ENCODE data around the gene PALM. TPM values are rescaled to one million over a fixed set of nuclear protein-coding genes. Genes with fewer than 3 reads are reported as not detected.

The PALM gene
- polyA plus RNA-seq, 6 donors from 2014 or later, result 0.35 TPM; not detected in 5

DNA sequence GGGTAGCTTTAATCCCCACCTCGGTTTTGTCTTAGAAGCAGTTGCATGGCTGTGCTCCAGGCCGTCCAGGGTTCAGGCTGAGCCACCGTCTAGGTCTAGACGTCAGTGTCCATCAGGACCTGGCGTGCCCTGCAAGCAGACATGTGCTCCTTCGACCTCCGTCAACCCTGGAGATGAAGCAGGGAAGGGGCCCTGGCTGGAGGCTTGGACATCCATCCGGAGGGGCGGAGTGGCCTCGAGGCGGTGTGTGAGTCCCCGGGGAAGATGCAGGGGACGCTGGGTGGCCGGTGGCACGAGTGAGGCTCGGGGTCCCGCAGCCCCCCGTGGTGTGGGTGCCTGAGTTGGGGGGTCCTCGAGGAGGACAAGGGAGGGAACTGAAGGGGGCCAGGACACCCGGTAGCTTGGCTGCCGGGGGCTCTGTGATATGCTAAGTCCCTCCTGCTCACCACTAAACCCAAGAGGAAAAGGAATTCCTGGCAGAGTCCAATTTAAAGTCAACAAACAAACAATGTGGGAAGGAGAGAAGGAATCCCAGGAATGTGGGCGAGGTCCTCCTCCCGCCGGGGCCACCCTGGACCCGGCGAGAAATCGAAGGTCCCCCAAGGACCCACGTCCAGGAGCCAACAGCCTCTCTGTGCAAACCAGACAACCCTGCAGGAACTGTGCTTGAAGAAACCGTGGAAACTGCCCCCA lies 73.6 kb downstream of the PALM start:
- Mint-ChIP-seq H3K9me3 (peaks cover 0 to 2% (median 0%) of the 10 kb centered on the region in 7 donors), H3K27me3 (peaks cover 0 to 17% (median 0%) of the 10 kb centered on the region in 3 donors), H3K4me1 (no peaks in the 10 kb centered on the region), H3K4me3 (peak overlapping the region in 1 of 8 donors; percentile 10), H3K27ac (no peak overlapping the region), H3K36me3 (no peaks in the 10 kb centered on the region)
- DNase-seq (no peak), ATAC-seq (ENCODE audit: low read depth in 2 of 2) (no peak)

DNA sequence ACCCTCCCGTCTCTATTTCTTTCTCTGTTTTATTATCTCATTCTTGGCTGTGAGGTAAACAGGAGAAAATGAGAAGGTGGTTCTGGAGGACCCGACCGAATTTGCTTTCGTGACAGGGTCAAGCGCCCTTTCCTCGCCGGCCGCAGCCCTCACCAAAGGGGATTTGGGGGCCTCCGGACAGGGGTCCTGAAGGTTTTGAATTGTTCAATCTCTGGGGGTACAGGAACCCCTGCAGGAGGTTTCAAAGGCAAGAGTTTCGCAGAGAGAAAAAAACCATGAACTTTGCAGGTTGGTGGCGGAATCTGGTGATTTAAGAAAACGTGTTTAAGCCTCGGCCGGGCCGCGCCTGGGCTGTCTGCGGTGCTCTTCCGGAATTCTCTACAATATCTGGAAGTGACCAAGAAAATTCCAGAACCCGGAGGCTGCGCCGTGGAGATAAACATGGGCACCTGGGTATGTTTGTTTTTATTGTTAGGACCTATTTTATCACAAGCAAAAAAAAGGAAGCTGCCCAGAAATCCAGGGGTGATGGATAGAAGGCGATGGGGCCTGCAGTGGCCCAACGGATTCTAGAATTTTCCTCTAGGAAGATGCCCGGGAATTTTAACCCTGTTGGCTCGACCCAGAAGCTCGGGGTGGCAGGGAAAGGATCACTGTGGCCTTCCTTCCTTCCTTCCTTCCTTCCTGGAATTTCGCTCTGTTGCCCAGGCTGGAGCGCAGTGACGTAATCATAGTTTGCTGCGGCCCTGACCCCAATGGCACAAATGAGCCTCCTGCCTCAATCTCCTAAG lies 74.3 kb downstream of the PALM start:
- Mint-ChIP-seq H3K4me1 (no peaks in the 10 kb centered on the region), H3K27ac (no peak overlapping the region), H3K36me3 (no peaks in the 10 kb centered on the region), H3K4me3 (peak overlapping the region in 1 of 8 donors; percentile 10), H3K27me3 (peaks cover 0 to 21% (median 0%) of the 10 kb centered on the region in 3 donors), H3K9me3 (peaks cover 0 to 2% (median 0%) of the 10 kb centered on the region in 7 donors)
- no peak for DNase-seq
- ATAC-seq (ENCODE audit: low read depth in 2 of 2), result no peak

DNA sequence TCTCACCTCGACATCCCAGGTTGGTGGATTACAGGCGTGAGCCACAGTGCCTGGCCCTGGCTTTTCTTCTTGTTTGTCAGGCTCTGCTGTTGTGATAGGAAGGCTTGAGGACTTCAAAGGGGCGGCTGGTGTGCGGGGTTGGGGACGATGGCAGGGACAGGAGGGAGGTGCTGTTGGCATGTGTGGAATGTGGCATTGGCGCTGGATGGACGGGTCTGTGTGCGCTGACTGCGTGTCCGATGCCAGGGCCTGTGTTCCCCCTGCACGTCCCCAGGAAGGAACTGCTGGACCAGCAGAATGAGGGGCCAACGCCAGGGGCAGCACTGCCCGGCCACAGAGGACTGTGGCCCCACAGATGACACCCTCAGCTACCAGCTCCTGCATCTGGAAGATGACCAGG lies 75.8 kb downstream of the PALM start:
- Mint-ChIP-seq H3K27me3 (peaks cover 0 to 26% (median 8%) of the 10 kb centered on the region in 3 donors), H3K4me3 (no peak overlapping the region), H3K9me3 (peaks cover 0 to 2% (median 0%) of the 10 kb centered on the region in 7 donors), H3K27ac (peak overlapping the region in 1 of 6 donors; percentile 13), H3K4me1 (no peaks in the 10 kb centered on the region), H3K36me3 (no peaks in the 10 kb centered on the region)
- DNase-seq (no peak), ATAC-seq (ENCODE audit: low read depth in 2 of 2) (no peak)

DNA sequence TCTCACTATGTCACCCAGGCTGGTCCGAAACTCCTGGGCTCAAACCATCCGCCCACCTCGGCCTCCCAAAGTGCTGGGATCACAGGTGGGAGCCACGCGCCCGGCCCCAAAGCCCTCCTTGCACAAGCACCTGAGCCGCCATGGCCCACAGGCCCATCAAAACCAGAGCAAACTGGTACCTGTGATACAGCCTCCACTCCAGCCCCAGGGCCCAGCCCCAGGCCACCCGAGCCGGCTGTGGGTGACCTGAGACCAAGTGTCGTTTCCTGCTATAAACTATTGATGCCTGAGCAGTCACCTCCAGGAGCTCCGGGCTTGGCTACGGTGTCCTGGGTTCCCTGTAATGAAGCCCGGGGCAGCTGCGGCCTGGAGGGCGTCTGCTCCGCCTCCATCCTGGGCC lies 78.8 kb downstream of the PALM start:
- ATAC-seq (ENCODE audit: low read depth in 2 of 2) (no peak), DNase-seq (no peak)
- Mint-ChIP-seq H3K27me3 (peaks cover 0 to 28% (median 13%) of the 10 kb centered on the region in 3 donors), H3K4me1 (no peaks in the 10 kb centered on the region), H3K9me3 (no peaks in the 10 kb centered on the region), H3K36me3 (no peaks in the 10 kb centered on the region), H3K4me3 (no peak overlapping the region), H3K27ac (no peak overlapping the region)

DNA sequence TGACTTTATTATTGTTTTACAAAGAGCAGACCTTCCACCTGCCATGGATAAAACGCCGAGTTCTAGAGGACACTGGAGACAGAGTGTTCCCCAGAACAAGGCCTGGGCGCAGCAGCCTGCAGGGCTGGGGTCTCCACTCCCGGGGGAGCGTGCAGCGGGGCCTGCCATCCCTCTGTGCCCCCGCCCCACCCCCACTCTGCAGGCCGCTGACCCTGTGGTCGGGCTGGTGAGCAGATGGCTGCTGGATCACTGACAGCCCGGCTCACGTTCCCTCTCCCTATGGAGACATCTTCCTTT lies 79.9 kb downstream of the PALM start:
- no peaks in the 10 kb centered on the region for H3K36me3 Mint-ChIP-seq
- ATAC-seq (ENCODE audit: low read depth in 2 of 2) (no peak), DNase-seq (no peak)
- H3K9me3 Mint-ChIP-seq, result no peaks in the 10 kb centered on the region
- no peak overlapping the region for H3K4me3 Mint-ChIP-seq
- peaks cover 0 to 28% (median 13%) of the 10 kb centered on the region in 3 donors for H3K27me3 Mint-ChIP-seq
- H3K27ac Mint-ChIP-seq, result no peak overlapping the region
- no peaks in the 10 kb centered on the region for H3K4me1 Mint-ChIP-seq

DNA sequence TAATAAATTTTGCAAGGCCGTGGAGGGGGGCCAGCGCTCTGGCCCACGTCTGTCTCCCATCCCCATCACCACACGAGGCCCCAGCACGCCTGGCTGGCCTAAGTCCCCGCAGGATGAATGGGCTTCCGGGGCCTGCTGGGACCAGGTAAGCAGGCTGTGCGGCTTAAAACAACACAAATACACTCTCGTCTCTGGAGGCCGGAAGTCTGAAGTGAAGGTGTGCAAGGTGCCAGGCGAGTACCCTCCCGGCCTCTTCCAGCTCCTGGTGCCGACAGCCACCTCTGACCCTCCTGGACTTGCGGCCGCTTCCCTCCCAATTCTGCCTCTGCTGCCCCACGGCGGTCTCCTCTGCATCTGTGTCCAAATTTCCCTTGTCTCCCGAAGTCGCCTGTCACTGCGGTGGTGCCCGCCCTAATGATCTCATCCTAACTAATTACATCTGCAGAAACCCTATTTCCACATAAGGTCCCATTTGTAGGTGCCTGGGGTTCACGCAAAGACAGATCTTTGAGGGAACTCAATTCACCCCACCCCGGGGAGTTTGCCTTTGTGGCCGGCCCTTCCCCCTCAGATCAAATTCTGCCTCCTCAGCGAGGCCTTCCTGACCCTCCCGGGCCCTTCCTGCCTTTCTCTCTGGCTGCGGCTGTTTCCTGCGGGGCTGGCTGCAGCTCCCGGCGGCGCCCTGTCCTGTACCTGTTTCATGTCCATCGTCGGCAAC lies 80.4 kb downstream of the PALM start:
- Mint-ChIP-seq H3K4me3 (no peak overlapping the region), H3K4me1 (no peaks in the 10 kb centered on the region), H3K27me3 (peaks cover 0 to 28% (median 13%) of the 10 kb centered on the region in 3 donors), H3K9me3 (no peaks in the 10 kb centered on the region), H3K27ac (no peak overlapping the region), H3K36me3 (no peaks in the 10 kb centered on the region)
- ATAC-seq (ENCODE audit: low read depth in 2 of 2), result no peak
- DNase-seq, result no peak

DNA sequence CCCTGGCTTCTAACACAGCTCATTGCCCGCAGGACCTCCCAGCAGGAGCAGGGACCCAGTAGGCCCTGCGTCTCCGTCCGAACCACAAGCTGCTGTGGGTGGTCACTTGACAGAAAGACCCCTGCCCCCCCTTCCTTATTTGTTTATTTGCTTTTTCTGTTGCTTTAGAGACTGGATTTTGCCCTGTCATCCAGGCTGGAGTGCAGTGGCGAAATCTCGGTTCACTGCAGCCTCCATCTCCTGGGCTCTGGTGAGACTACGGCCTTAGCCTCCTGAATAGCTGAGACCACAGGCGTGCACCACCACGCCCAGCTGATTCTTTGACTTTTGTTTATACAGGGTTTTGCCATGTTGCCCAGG lies 80.9 kb downstream of the PALM start:
- Mint-ChIP-seq H3K27ac (no peak overlapping the region), H3K27me3 (peaks cover 0 to 28% (median 13%) of the 10 kb centered on the region in 3 donors), H3K4me1 (no peaks in the 10 kb centered on the region), H3K4me3 (no peak overlapping the region), H3K9me3 (no peaks in the 10 kb centered on the region), H3K36me3 (no peaks in the 10 kb centered on the region)
- no peak for ATAC-seq (ENCODE audit: low read depth in 2 of 2)
- DNase-seq, result no peak

DNA sequence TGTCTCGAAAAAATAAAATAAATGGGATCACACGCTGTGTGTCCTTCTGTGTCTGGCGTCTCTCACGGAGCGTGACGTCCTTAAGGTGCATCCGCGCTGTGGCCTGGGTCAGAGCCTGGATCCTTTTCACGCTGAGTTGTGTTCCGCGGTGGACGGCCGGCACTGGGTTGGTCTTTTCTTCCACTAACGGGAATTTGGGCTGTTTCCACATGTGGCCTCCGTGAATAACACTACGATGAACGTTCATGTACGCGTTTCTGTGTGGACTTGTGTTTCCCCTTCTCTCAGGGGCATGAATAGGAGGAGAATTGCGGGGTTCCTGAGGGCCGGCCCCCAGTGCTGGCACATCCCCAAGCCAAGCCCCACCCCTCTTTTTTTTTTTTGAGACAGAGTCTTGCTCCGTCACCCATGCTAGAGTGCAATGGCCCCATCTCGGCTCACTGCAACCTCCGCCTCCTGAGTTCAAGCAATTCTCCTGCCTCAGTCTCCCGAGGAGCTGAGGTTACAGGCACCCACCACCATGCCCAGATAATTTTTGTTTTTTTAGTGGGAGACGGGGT lies 82.4 kb downstream of the PALM start:
- Mint-ChIP-seq H3K9me3 (no peaks in the 10 kb centered on the region), H3K36me3 (no peaks in the 10 kb centered on the region), H3K27ac (no peak overlapping the region), H3K27me3 (peaks cover 0 to 28% (median 13%) of the 10 kb centered on the region in 3 donors), H3K4me1 (no peaks in the 10 kb centered on the region), H3K4me3 (peak overlapping the region in 1 of 8 donors; percentile 33)
- no peak for DNase-seq
- ATAC-seq (ENCODE audit: low read depth in 2 of 2), result no peak

DNA sequence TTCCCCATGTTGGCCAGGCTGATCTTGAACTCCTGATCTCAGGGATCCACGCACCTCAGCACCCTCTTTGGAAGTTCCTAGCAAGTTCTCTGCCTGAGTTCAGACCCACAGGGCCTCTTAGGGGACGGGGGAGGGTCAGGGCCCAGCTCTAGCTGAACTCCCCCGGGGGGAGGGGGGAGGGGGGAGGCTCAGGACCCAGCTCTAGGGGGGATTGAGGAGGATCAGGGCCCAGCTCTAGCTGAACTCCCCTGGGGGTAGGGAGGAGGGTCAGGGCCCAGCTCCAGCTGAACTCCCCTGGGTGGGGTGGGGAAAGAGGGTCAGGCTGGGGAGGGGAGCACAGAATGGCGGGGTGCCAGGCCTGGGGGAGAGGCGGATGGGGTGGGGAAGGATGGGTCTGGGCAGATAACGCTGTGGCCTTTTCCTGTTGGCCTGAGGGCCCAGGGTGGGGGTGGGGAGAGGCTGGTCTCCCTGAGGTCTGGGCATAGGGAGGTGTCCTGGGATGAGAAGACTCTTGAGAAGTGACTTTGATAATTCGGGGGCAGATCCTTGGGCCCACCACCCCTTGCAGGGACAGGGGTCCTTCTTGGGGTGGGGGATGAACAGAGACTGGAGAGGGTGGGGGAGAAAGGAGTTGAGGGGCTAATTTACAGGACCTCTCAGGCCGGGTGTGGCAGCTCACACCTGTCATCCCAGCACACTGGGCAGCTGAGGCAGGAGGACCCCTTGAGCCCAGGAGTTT lies 83.0 kb downstream of the PALM start:
- H3K27ac Mint-ChIP-seq, result no peak overlapping the region
- ATAC-seq (ENCODE audit: low read depth in 2 of 2) (no peak), DNase-seq (no peak)
- no peaks in the 10 kb centered on the region for H3K9me3 Mint-ChIP-seq
- H3K36me3 Mint-ChIP-seq, result no peaks in the 10 kb centered on the region
- H3K4me3 Mint-ChIP-seq, result peak overlapping the region in 1 of 8 donors; percentile 33
- peaks cover 2 to 3% (median 2%) of the 10 kb centered on the region in 3 donors for H3K4me1 Mint-ChIP-seq
- peaks cover 0 to 28% (median 13%) of the 10 kb centered on the region in 3 donors for H3K27me3 Mint-ChIP-seq

DNA sequence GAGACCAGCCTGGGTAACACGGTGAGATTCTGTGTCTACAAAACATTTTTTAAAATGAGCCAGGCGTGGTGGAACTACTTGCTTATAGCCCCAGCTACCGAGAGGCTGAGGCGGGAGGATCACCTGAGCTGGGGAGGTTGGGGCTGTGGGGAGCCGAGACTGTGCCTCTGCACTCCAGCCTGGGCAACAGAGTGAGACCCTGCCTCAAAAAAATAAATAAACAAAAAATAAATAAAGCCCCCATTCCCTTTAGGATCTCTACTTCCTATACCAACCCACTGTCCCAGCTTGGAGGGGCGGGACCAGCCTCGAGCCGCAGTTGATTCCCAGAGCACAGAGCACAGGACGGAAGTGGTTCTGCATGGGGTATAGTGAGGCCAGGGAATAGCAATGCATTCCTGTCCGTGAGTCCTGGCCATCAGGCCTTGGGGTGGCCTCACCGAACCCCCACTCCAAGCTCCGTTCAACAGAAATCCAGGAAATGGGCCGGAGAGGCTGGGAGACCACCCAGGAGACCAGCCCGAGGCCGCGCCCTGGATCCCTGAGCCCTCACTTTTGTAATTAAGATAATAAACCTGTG lies 83.7 kb downstream of the PALM start:
- Mint-ChIP-seq H3K9me3 (no peaks in the 10 kb centered on the region), H3K4me1 (peaks cover 4 to 5% (median 5%) of the 10 kb centered on the region in 3 donors), H3K27me3 (peaks cover 0 to 28% (median 13%) of the 10 kb centered on the region in 3 donors), H3K4me3 (peak overlapping the region in 1 of 8 donors; percentile 47), H3K36me3 (no peaks in the 10 kb centered on the region), H3K27ac (no peak overlapping the region)
- no peak for ATAC-seq (ENCODE audit: low read depth in 2 of 2)
- DNase-seq, result no peak

DNA sequence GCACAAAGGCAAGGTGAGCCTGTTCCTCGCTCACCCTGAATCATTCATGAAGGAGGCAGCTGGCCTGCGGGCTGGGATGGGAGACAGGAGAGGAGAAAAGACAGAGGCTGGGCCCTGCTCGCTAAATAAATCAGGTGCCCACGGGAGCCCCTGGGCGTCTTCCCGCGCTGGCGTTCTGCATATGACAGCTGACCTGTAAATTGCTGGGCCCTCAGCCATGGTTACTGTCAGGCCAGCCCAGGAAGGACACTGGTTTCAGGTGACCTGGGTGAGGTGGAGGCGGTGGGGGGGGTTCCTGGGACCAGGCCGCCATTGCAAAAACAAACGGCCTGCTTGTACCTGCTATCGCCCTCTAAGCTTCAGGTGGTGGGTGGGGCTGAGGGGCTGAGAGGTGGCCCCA lies 85.1 kb downstream of the PALM start:
- Mint-ChIP-seq H3K4me1 (peaks cover 4 to 7% (median 5%) of the 10 kb centered on the region in 3 donors), H3K36me3 (no peaks in the 10 kb centered on the region), H3K27me3 (peaks cover 0 to 22% (median 13%) of the 10 kb centered on the region in 3 donors), H3K27ac (no peak overlapping the region), H3K4me3 (peak overlapping the region in 2 of 8 donors; percentile 63 to 65), H3K9me3 (no peaks in the 10 kb centered on the region)
- ATAC-seq (ENCODE audit: low read depth in 2 of 2) (no peak), DNase-seq (no peak)

DNA sequence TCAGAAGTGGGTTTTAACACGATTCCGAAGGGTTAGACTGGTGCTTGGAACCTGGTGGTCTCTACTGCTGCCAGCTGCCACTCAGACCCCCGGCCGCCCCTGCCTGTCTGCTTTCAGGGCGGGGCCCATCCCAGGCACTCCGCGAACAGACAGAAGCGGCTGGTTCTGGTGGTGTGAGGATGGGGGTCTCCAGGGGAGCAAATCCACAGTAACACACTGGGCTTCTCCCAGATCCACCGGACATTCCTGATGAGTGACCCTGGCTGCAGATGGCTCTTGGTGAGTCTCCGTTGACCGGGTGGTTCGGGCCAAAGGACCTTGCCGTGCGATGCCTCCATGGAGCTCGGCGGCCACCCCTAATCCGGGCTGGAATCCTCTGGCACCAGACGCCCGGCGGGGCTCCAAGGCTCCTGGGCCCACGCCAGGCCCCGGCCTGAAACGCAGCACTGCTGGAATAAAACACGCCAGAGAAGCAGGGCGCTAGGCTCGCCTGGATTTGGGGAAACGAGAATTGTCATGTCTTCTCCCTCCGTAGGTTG lies 86.4 kb downstream of the PALM start:
- DNase-seq, result no peak
- Mint-ChIP-seq H3K9me3 (no peaks in the 10 kb centered on the region), H3K4me3 (peak overlapping the region in 5 of 8 donors; percentile 35 to 72 (median 41)), H3K27me3 (peaks cover 0 to 9% (median 0%) of the 10 kb centered on the region in 3 donors), H3K36me3 (no peaks in the 10 kb centered on the region), H3K27ac (no peak overlapping the region), H3K4me1 (peaks cover 16 to 21% (median 18%) of the 10 kb centered on the region in 3 donors)
- ATAC-seq (ENCODE audit: low read depth in 2 of 2), result no peak
